Measurements from ENCODE around the gene RASGEF1B. TPM values are rescaled to one million over a fixed set of nuclear protein-coding genes. Genes with fewer than 3 reads are reported as not detected.

The RASGEF1B gene
- 5.6 and 10.6 TPM in 2 replicates for total RNA-seq

GRCh38 chr4:81471588-81472280 lies at the start of gene RASGEF1B:
Gene RASGEF1B, minus strand, starts transcription at chr4:81471907. Its CDS starts 12,399 bp downstream, at chr4:81459508.

Data from nasal cavity respiratory epithelium epithelial cell of viscerocranial mucosa (primary cell).